Activated T-cell treated with anti-CD3 and anti-CD28 coated beads for 4 hours (primary cell): Measurements from ENCODE around the gene BUB1B.
"Not testable (repeated sequence)": the region's sequence is repeated elsewhere in the genome, so short reads cannot be mapped to it uniquely, and the experiment has no call there.

Source experiments
- DNase-seq: peaks from one replicate; pipeline ENCODE4 v3.0.0-alpha.2; 2020

BUB1B gene

DNA sequence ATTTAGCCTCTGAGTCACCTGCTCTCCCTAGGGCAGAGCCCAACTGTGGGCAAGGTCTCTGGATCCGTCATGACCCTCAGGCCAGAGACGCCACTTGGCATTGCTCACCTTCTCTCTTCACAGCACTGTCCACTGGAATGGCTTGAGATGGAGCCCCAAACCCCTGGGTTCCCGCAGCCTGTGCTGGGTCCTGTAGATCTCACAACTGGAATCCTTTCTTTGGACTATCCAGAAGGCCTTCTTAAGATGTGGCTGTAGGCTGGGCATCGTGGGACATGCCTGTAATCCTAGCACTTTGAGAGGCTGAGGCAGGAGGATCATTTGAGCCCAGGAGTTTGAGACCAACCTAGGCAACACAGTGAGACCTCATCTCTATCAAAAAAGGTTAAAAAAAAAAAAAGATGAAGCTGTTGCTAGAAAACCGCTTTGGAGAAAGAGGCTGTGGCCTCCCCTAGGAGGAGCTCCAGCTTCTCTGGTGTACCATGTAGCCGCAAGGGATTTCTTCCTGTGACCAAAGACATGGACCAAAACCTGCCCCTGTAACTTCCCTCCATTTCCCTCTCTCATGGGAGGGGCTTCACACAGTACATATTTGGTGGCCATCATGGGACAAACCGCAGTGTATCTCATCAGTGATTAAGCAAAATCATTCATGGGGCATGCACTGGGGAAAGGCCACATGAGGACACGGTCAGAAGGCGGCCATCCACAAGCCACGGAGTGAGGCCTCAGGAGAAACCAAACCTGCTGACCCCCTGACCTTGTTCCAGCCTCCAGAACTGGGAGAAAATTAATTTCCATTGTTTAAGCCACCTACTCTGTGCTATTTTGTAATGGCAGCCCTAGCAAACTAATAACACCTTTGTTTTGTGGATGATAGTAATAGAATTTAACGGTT is 23.3 kb upstream of the BUB1B start:
- DNase-seq = no peak

DNA sequence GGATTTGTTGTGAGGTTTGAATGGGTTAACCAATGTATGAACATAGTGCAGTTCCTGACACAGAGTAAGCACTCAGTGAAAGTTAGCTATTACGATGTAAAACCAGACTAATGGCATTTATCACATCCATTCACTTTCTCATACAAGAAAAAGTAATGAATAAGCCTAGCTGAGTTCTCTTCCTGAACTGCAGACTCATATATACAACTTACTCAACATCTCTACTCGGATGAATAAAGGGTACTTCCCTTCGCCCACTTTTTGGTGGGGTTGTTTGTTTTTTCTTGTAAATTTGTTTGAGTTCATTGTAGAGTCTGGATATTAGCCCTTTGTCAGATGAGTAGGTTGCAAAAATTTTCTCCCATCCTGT is 22.7 kb upstream of the BUB1B start:
- not testable (repeated sequence) for DNase-seq

DNA sequence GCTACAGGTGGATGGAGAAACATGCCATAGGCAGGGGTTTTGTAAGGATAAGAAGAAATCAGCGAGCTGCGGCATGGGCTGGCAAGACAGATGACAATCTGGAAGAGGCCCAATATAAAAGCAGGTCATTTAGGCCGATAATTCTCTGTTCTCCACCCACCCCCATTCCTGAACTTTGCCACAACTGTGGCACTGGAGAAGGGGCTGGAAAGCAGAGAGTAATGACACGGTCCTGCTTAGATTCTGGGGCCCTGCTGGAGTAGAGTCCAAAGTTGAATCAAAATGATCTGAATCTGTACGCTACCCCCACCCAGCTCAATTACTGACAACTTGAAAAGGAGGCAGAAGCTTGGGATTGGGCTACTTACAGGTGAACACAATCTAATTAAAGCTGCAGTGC is 18.4 kb upstream of the BUB1B start:
- DNase-seq = no peak

DNA sequence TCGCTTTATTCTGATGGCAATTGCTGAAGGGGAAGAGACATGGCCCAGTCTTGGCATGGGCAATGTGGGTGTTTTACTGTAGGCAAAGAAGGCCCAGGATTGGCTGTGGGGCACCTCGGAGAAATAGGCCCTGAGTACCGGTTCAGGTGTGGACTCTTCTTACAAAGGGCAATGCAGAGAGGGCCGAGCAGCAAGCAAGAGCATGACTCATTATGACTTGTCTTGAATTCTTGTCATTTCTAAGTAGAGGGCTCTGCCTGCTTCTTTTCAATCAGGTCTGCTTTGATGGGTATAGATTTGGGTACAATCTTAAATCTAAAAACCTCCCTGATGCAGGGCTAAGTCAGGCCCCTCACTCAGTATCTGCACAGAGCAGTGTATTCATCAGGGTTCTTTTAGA is 14.8 kb upstream of the BUB1B start:
- no peak for DNase-seq

DNA sequence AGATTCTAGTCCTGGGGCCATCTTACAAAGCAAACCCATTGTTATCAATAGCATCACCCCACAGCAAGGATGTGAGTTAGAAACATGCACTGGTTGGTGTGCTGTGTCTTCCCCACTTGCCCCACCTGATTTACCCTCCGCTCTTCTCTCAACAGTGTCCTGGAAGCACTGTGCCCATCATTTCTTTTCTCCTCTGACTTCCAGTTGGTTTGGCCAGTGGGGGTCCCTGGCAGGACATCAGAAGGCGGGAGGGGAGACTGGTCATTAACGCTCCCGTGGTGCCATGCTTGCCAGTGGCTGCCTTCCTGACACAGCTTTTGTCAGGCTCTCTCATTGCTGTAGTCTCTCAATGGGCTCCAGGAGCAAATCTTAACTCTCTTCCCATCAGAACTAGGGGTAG is 11.5 kb upstream of the BUB1B start:
- DNase-seq = no peak

DNA sequence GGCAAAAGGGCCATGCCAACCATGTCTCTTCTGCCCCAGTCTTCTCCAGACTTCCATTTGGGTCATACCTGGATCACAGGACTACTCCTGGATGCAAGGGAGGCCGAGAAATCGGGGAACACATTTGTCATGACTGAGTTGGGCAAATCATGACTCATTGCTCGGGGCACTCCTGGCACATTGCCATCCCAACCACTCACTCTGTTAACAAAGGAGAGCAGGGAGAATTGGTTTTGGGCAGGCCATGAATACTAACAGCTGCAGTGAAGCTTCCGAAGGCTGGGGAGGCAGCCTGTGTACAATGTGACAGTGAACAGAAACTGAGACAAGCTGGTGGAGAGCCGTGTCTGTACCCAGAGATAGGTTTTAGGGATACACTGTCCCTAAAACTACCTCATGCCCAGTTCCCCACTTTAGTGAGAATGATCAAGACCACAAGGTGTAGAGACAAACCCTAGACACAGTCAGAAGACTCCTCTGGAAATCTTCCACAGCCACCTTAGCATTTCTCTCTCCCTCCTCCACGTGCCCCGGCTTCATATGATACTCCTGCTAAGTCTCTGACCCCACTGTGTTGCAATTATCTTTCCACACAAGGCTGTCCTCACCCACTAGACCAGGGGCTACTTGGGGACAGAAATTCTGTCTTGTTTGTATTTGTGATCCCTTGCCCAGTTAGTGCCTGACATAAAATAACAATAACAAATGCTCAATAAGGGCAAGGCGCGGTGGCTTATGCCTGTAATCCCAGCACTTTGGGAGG is 10.5 kb upstream of the BUB1B start:
- no peak for DNase-seq

DNA sequence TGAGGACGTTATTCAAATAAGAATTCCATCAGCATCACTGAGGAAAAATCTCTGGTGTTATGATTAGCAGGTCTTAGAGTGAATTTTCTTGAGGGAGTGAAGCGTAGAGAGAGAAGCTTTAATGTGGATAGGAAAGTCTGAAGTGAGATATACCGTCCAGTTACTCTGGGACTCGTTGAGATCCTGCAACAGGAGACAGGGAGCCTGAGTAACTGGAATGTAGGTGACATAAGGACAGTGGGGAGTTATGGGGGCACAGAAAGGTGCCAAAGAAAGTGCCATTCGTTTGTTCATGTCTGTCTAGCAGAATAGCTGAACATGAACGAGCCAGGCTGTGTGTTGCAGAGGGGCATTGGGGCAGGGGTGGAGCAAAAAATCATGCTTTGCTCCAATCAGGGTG is 9.4 kb upstream of the BUB1B start:
- no peak for DNase-seq

DNA sequence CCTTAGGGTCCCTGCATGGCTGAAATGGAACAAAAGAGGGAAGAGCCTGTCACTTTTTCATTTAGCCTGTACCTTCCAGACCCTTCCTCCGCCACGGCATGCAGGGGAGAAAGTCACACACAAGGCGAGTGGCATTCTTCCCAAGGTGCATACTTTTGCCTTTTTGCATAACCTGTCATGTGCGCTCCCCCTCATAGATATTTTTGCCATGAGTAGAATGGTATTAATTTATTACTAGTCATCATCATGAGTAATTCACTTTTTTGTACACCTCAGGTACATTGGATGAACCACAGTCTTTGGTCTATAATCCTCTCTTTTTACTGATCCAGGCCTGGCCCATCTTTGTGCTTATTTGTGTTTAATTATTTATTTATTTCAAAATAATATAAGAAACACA is 8.9 kb upstream of the BUB1B start:
- no peak for DNase-seq

DNA sequence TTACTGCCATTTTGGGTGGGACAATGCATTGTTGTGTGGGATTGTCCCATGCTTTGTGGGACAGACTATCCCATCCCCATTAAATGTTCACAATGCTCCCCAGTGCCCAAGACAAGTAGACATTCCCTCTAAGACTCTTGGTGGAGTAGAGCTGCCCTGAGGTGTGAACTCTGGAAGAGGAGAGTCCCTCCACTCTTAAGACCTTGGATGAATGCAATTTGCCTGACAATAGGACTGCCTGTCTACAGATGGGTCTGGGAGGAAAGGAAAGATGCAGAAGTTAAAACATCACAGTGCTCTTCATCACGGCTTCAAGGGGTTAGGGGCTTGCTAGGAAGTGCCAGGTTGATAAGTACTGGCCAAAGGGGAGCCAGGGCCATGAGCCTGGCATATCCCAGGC is 6.0 kb upstream of the BUB1B start:
- DNase-seq = not testable (repeated sequence)

DNA sequence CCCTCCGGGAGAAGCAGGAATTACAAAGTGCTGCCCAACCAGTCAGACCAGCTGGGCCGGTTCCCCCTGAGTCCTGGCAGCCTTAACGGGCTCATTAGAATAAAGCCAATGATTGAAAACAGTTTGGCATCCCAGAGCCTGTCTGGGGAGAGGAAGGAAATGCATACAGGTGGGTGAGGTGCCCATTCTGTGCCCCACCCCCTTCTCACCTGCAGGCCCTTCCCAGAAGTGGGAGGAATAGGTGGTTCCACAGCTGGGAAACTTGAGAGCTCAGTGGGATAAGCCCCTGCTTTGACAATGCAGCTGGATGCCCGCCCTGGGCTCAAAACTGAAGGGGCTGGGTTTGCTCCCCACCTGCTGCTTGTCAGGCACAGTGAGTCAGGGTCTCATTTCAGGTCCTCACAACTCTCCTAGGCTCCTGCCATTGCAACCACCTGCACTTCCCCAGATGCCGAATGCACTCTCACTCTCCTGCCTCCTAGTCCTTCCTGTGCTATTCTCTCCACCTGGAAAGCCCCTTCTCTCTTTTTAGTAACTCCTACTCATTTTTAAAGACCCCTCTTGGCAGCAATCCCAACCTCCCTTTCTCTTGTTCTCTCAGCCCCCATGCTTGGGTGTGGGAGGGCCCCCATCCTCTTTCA is 5.5 kb upstream of the BUB1B start:
- no peak for DNase-seq

DNA sequence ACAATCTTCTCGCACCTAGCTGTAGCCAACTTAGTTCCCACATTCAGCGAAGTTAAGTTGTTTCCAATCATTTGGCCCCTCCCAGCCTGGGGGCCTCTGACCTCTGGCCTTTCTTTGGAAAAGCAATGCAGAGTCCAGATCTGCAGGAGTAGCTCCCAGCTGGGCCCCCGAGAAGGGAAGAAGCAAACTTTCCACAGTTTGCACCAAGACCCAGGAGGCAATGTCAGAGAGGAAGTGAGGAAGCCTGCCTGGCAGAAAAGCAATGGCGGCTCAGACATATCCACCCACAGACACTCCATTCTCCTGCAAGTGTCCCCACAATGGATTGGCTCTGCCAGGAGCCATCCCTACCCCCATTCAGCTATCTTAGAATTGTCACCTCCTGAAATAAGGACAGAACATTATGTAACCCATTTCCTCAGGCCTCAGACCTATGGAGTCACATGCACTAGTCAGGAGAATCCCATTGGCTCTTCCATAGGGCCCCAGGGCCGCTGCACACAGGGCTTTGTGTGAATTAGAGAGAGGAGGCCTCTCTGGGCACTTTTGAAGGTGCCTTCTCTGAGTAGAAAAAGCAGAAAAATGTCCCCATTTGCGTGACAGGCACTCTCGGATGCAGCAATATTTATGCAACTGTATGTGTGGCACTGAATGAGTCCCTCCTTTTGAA is 3.0 kb upstream of the BUB1B start:
- DNase-seq = no peak

DNA sequence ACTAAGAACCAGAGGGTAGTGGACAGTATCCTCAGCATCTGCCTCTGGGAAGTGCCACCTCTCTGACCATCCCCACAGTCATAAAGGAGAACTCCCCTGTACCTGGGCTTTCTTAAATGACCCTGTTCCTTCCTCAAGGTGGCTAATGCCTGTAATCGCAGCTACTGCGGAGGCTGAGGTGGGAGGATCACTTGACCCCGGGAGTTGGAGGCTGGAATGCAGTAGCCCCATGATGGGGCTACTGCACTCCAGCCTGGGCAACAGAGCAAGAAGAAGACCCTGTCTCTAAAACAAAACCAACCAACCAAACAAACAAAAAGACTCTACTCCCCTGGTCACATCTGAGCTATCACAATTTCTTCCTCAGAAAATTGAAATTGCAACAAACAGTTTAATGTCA is 848 bp upstream of the BUB1B start:
- DNase-seq = no peak

DNA sequence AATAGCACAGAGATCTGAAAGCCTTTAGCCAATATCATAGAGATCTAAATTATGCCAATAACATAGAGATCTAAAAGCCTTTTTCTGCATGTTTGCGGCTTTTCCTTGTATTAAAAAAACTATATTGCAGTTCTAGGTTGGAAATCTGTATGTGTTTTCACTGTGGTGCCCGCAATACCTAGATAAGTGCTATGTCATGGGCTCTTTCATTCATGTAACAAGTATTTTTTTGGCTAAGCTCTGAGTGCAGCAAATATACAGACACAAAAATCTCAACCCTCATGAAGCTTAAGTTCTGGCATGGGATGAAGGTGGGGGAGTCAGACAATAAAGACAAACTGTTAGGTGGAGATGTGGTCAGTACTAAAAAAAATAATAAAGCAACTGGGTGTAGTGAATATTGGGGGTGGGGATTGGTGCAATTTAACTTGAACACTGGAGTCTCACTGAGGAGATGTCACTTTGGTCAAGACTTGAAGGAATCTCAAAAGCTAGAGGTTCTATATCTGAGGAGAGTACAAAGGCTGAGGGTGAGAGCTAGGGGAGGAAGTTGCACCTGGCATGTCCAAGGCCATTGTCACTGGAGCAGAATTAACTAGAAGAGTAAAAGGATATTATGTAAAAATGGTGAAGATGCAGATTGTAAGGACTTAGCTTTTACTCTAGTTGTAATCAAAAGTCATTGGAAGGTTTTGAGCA is 973 bp downstream of the BUB1B start:
- DNase-seq = no peak

DNA sequence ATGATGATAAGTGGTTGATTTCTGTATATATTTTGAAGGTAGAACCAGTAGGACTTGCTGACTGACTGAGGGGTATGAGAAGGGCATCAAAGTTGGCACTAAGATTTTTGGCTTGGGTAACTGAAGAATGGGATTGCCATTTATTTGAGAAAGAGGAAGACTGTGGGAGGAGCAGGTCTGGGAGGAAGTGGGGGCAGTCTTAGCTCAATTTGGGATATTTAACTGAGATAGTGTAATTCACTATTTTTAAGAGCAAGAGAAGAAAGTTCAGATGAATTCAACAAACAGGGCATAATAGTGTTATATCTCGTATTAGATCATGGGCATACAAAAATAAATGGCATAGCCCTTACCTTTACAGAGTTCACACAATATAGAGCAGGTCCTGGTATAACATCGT is 1.7 kb downstream of the BUB1B start:
- no peak for DNase-seq

DNA sequence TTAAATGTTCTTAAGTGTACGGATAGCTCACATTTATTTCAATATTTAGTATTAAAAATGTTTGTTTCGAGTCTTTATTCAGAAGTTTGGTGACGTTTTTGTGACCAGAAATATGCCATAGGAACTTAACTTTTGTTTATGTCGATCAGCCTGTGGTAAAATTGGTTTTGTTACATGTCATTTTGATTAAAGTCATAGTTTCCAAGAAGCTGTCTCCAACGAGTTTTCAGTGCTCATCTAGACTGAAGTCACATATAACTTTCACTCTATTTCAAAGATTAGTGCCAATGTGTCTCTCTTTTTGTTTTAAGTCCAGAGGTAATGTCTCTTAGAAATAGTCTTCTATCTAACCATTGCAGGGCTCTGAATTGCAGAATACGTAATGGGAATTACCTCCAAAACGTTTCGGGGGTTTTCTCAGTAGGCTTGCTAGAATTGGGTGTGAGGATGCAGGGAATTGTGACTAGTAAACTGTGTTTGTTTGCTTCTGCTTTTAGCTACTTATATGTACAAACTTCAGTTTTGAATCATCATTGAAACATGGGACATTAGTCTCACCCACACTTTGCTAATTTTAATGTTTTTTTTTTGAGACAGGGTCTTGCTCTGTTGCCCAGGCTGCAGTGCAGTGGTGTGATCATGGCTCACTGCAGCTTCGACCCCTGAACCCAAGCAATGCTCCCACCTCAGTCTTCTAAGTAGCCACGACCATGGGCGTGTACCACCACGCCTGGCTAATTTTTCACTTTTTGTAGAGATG is 3.0 kb downstream of the BUB1B start:
- DNase-seq = no peak

DNA sequence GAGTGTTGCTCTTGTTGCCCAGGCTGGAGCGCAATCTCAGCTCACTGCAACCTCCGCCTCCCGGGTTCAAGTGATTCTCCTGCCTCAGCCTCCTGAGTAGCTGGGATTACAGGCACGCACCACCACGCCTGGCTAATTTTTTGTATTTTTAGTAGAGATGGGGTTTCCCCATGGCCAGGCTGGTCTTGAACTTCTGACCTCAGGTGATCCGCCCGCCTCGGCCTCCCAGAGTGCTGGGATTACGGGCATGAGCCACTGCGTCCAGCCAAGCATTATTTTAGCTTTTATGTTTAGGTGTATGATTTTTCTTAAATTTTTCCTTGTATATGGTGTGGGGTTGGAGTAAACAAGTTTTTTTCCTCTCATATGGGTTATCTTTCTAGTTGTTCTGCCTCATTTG is 6.5 kb downstream of the BUB1B start:
- not testable (repeated sequence) for DNase-seq

DNA sequence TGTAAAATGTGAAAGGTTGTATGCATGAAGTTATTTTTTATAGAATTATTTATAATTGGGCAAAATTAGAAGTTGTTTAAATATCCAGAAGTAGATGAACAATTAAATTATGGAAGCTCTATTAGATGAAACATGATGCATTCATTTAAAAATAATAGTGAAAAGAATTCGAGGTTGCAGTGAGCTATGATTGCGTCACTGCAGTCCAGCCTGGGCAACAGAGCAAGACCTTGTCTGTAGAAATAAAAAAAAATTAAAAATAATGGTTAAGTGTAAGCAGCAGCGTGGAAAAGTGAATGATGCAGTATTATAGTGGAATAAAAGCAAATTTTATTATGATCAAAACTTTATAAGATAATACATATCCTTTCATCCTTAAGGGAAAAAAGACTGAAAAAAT is 14.3 kb downstream of the BUB1B start:
- DNase-seq = no peak

DNA sequence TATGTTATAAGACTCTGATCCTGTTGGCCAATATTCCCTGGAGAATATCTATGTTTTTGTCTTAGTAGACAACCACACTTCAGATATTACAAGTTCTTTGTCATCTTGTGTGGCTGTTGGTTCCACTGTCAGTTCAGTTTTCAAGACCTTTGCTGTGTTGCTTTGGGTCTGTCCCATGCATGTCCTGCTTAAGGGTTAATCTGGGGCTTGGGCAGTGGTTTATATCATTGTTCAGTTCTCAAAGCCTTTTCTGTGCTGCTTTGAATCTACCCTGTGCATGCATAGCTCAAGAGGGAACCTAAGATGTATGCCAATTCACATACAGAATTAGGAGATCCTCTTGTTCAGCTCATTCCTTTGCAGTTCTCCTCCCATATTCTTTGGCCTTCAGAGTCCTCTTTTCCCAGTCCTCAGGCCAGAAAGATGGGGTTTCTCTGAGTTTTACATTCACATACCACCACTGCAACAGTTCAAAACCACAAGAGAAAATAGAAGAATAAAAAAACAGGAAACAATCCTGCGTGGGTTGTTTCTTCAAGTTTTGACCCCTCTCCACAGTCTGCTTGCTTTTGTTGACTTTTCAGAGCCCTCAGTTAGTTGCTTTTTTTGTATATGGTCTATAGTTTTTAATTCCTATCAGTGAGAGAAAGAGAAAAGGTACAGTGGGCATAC is 21.6 kb downstream of the BUB1B start:
- no peak for DNase-seq

DNA sequence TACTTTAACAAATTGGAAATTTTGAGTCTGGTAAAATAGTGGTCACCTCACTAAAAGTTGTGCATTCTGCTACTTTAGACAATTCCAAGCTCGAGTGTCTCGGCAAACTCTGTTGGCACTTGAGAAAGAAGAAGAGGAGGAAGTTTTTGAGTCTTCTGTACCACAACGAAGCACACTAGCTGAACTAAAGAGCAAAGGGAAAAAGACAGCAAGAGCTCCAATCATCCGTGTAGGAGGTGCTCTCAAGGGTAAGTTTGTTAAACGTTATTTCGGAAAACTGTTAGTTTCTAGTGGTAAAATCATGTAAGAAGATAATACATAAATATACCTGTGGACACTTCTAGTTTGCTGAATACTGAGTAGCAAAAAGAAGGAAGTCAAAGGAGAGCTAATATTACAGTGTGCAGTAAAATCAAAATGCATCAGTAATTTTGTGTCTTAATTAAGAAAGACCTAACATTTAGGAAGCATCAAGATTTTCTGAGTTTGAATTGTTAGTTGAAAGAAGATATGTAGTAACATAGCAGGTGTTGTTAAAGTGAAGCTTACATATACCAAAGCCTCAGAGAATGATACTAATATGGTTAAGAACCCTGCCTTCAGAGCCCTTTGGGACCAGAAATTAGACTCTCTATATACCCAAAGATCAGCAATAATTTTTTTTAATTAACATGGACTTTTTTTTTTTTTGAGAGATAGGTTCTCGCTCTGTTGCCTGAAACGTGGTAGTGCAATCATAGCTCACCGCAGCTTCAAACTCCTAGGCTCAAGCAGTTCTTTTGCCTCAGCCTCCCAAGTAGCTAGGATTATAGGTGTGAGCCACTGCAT is 23.0 kb downstream of the BUB1B start:
- DNase-seq = no peak

DNA sequence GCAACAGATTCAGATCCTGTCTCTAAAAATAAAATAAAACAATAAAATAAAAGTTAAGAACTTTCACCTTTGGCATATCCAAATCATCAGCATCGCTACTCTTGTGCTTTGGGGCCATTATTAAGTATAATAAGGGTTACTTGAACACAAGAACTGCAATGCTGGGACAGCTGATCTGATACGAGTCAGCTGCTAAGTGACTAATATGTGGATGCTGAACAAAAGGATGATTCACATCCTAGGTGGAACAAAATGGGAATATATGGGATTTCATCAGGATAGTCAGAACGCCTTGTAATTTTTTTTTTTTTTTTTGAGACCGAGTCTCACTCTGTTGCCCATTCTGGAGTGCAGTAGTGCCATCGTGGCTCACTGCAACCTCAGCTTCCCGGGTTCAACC is 29.7 kb downstream of the BUB1B start:
- DNase-seq = no peak
